Thyroid gland (tissue), 4 donors: Measurements from ENCODE around the gene STIM1. TPM values are rescaled to one million over a fixed set of nuclear protein-coding genes. Genes with fewer than 3 reads are reported as not detected.

Experiments used
- DNase-seq, 2 donors: peaks; one replicate each; pipeline ENCODE4 v3.0.0-alpha.2; 2019
- H3K27ac ChIP-seq, 3 donors: fragments of 200-600 bp; sonication (generic); 1 replicate in 2 of 3; 2 replicates in 1 of 3; pipeline ENCODE4 v1.5.1; 2016 to 2019; ENCODE audit warnings: mild to moderate bottlenecking in 1 of 3, moderate library complexity in 1 of 3
- H3K27me3 ChIP-seq: fragments of 200-600 bp; sonication (generic); one replicate; pipeline ENCODE4 v1.5.1; 2019
- H3K36me3 ChIP-seq, 2 donors: fragments of 200-600 bp; sonication (generic); one replicate each; pipeline ENCODE4 v1.5.1; 2016 to 2019
- H3K4me1 ChIP-seq, 2 donors: fragments of 200-600 bp; sonication (generic); one replicate each; pipeline ENCODE4 v1.5.1; 2017 to 2019
- H3K4me3 ChIP-seq, 3 donors: fragments of 200-600 bp; sonication (generic); replicated peaks in 1 of 3; 1 replicate in 2 of 3; 2 replicates in 1 of 3; pipeline ENCODE4 v1.5.1; 2016; ENCODE audit warnings: mild to moderate bottlenecking in 1 of 3
- H3K9me3 ChIP-seq: fragments of 200-600 bp; sonication (generic); one replicate; pipeline ENCODE4 v1.5.1; 2017
- CTCF ChIP-seq, 6 experiments: fragments of 200-600 bp in 3 of 6; fragments of 450-650 bp in 3 of 6; sonication (generic) in 3 of 6; IDR thresholded peaks; one replicate each; pipeline ENCODE4 v1.5.1; 2016 to 2019; ENCODE audit warnings: antibody characterized with exemption in 6 of 6, mild to moderate bottlenecking in 2 of 6, inconsistent platforms in 1 of 6, moderate library complexity in 1 of 6
- POLR2A ChIP-seq, 2 donors: fragments of 450-650 bp; IDR thresholded peaks; one replicate each; pipeline ENCODE4 v1.6.1; 2017; ENCODE audit warnings: antibody characterized with exemption in 2 of 2, mild to moderate bottlenecking in 2 of 2, moderate library complexity in 1 of 2
- WGBS, 2 donors: methylation state at CpG; one replicate each; pipeline ENCODE4 v1.1.5; 2017; 5-methylcytosine and 5-hydroxymethylcytosine counted together
- intact Hi-C: fragments of 100-400 bp; cut with DNase I; formaldehyde crosslinking; loops from one replicate; pipeline ENCODE4 v1.15.1; 2023
- total RNA-seq, 4 donors: library from RNA; depleted of rRNA; stranded (reverse); fragments of >200 nt; gene quantifications; one replicate each; pipeline ENCODE4 v1.2.3, GENCODE V29; 2016

STIM1 gene
- 10 to 100 TPM; 54.3 to 89.2 (median 71.0) TPM for total RNA-seq

DNA sequence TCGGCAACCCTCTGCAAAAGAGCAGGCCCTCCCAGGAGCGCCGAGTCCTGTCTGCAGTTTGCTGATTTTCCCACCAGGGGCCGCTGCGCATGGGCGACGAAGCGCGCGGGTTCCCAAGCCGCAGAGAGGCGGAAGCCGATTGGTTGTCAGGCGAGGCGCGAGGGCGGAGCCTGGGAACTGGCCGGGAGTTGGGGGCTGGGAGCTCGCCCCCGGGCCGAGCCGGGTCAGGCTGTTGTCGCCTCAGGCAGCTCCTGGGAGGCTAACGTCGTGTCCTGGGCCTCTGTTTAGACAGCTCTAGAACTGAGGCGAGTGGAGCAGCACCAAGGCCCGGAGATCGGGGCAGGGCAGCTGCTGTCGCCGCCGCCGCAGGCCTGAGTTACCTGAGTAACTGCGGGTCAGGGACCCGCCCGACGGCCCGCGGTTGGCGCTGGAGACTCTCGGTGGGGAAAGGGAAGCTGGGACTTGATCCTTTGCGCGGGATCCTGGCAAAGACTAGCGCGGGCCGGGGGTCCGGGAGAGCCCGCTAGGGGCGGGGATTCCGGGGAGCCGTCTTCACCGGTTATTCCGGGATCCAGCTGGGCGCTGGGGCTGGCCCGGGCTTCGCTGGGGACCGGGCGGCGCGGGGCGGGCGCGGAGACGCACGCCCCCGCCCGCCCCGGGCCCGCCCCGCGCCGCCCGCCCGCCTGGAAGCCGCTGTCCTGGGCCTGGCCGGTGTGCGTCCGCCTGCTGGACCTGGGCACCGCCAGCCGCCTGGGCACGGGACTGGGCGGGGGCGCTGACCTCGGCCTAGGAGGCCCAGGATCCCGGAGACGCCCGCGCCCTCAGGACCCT is at the start of gene STIM1:
Gene STIM1, plus strand, starts transcription at position 688 of the 831 bp plus-strand sequence. CDS start 607 bp downstream, outside the sequence.
- peak; percentile 75 to 85 for TF ChIP-seq POLR2A (IDR thresholded peaks at IDR 0.05)
- peak; percentile 87 to 99 (median 94) for TF ChIP-seq CTCF (IDR thresholded peaks at IDR 0.05)
- Histone ChIP-seq H3K27me3 (no peaks in the 10 kb centered on the region), H3K9me3 (no peaks in the 10 kb centered on the region), H3K36me3 (no peaks in the 10 kb centered on the region), H3K4me3 (peak within 1 kb of the TSS; percentile 78 to 96 (median 93)), H3K27ac (peak within 1 kb of the TSS; percentile 95 to 98 (median 95)), H3K4me1 (peaks cover 41 to 47% of the 10 kb centered on the region in 2 donors)
- 0% methylated on average over 25 to 42 of the region's 87 CpGs for WGBS, 2 donors
- DNase-seq = peak; percentile 94 to 96
- intact Hi-C loops = loop anchor here (2.0 to 5.0 kb wide), 2 partner anchors 92 to 218 kb away; no protein-coding TSS in a partner anchor

- Histone ChIP-seq H3K27ac (peak within 1 kb of the TSS; percentile 53 to 79 (median 71)), H3K4me1 (peaks cover 13 to 20% of the 10 kb centered on the region in 2 donors), H3K9me3 (no peaks in the 10 kb centered on the region), H3K36me3 (no peaks in the 10 kb centered on the region), H3K27me3 (no peaks in the 10 kb centered on the region), H3K4me3 (peak within 1 kb of the TSS; percentile 13 to 68 (median 46))
- peak; percentile 68 to 73 for DNase-seq
- WGBS, 2 donors = 1 to 2% methylated on average over 19 to 25 of the region's 55 CpGs
- intact Hi-C loops = no loop called here
- TF ChIP-seq POLR2A (IDR thresholded peaks at IDR 0.05) (peak in 1 of 2 donors; percentile 16), CTCF (IDR thresholded peaks at IDR 0.05) (peak in 5 of 6 experiments; percentile 20 to 68 (median 63))
Measured at GRCh38 chr11:3807909-3808860, 47.3 kb upstream of the STIM1 start, which contains the start of gene PGAP2. TSS of gene PGAP2 (plus strand) at chr11:3808560. CDS start at chr11:3811260, 2,700 bp downstream.

DNA sequence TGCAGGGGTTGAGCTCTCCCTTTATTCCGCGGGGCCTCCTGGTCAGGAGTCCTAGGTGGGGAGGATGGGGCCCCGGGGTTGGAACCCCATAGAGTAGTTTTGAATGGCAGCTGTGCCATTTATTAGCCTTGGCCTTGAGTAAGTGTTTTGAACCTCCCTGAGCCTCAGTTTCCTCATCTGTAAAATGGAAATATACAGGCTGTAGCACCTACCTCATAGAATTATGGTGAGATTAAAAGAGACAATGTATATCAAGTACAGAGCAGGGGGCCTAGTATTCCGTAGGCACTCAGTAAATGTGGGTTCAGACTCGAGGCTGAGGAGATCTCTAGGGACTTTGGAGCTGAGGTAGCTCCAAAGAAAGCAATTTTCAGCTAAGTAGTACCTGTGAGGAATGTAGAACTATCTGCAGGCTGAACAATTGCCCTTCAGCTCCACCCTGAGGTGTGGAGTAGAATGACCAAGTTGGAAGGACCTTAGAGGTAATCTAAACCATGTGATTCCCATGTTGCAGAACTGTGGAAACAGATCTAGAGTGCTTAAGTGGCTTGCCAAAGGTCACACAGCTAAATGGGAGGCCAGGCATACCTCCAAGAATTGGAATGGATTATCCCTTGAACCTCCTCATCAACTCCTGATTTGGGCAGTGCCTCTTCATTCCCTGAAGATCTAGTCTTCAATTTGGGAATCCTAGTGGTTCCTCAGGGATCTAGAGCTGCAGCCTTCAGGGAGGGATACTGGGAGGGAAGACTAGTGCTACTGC is 46.4 kb upstream of the STIM1 start:
- peak; percentile 76 to 77 for DNase-seq
- Histone ChIP-seq H3K27me3 (no peaks in the 10 kb centered on the region), H3K4me3 (peak overlapping the region; percentile 13 to 68 (median 46)), H3K36me3 (no peaks in the 10 kb centered on the region), H3K9me3 (no peaks in the 10 kb centered on the region), H3K4me1 (peaks cover 13 to 20% of the 10 kb centered on the region in 2 donors), H3K27ac (peak overlapping the region; percentile 53 to 79 (median 71))
- 13 to 15% methylated on average over 5 of the region's 5 CpGs for WGBS, 2 donors
- intact Hi-C loops = no loop called here
- peak in 5 of 6 experiments; percentile 39 to 79 (median 73) for TF ChIP-seq CTCF (IDR thresholded peaks at IDR 0.05)
- no peak for TF ChIP-seq POLR2A (IDR thresholded peaks at IDR 0.05)

GRCh38 chr11:3809624-3809928 is 45.9 kb upstream of the STIM1 start:
- Histone ChIP-seq H3K9me3 (no peaks in the 10 kb centered on the region), H3K27me3 (no peaks in the 10 kb centered on the region), H3K4me1 (peaks cover 13 to 20% of the 10 kb centered on the region in 2 donors), H3K36me3 (no peaks in the 10 kb centered on the region), H3K4me3 (no peak overlapping the region), H3K27ac (peak overlapping the region in 2 of 3 donors; percentile 2 to 79)
- DNase-seq = no peak
- intact Hi-C loops = no loop called here
- TF ChIP-seq CTCF (IDR thresholded peaks at IDR 0.05) (no peak), POLR2A (IDR thresholded peaks at IDR 0.05) (no peak)
- 94 to 100% methylated on average over 1 of the region's 1 CpG for WGBS, 2 donors
